Mammary epithelial cell (primary cell): Measurements from ENCODE around the gene ABO.

Source experiments
- CTCF ChIP-seq, 2 donors: IDR thresholded peaks in 1 of 2; conservative IDR thresholded peaks in 1 of 2; 2 replicates each; pipeline ENCODE4 v1.5.1; 2011 to 2012; ENCODE audit warnings: inconsistent platforms in 2 of 2, low read length in 2 of 2, mild to moderate bottlenecking in 2 of 2, control low read depth in 1 of 2, low read depth in 1 of 2; ENCODE audit not compliant: insufficient read depth in 1 of 2; ENCODE audit errors: extremely low read depth in 1 of 2
- EZH2 ChIP-seq: IDR thresholded peaks from 2 replicates; pipeline ENCODE4 v1.6.1; 2012; ENCODE audit warnings: low read length, inconsistent platforms, borderline replicate concordance

- TF ChIP-seq CTCF (conservative IDR thresholded peaks at IDR 0.05 in 1 of 2, IDR thresholded peaks at IDR 0.05 in 1 of 2; ENCODE audit: extremely low read depth in 1 of 2, insufficient read depth in 1 of 2, low read depth in 1 of 2, low read length in 2 of 2), result no peak
- no peak for TF ChIP-seq EZH2
Measured at GRCh38 chr9:133242991-133243390, 32.0 kb downstream of the ABO start.
